Embryonic facial prominence (tissue), 1 donor: ENCODE data around the gene CMIP.
A peak's percentile ranks its signal among the peaks of the same experiment; 100 is the strongest.
"Not testable (repeated sequence)": the region's sequence is repeated elsewhere in the genome, so short reads cannot be mapped to it uniquely, and the experiment has no call there.

ENCODE experiments used
- DNase-seq: peaks from one replicate; pipeline ENCODE4 v3.0.0-alpha.2; 2016; ENCODE audit errors: extremely low spot score

CMIP gene

GRCh38 chr16:81568749-81569087 is 124.1 kb downstream of the CMIP start:
- DNase-seq = no peak

DNA sequence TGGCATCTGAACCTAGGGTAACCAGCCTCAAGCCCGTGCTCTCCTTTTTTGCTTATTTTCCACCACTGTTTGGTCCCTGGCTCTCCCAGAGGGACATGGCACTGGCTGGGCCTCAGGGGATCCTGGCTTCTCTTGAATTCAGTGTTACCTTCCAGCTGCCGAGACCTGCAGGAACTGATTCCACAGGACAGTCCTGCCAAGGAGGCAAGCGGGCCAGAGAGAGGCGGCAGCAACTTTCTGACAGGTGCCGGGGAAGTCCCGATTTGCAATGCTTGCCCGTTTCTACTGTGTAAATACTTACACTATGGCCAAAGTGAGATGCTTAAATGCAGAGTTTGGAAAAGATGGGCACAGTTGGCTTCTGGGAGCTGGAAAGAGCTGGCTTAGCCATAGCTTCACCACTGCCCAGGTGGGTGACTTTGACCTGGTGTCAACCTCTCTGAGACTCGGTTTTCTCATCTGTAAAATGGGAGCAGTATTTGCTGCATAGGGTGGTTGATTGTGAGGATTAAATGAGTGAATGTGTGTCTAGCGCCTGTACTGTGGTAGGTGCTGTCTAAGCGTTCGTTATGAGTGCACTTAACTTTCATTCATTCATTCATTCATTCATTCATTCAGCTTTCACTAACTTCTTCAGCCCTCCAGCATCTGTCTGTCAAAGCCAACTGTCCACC is 124.9 kb downstream of the CMIP start:
- no peak for DNase-seq

DNA sequence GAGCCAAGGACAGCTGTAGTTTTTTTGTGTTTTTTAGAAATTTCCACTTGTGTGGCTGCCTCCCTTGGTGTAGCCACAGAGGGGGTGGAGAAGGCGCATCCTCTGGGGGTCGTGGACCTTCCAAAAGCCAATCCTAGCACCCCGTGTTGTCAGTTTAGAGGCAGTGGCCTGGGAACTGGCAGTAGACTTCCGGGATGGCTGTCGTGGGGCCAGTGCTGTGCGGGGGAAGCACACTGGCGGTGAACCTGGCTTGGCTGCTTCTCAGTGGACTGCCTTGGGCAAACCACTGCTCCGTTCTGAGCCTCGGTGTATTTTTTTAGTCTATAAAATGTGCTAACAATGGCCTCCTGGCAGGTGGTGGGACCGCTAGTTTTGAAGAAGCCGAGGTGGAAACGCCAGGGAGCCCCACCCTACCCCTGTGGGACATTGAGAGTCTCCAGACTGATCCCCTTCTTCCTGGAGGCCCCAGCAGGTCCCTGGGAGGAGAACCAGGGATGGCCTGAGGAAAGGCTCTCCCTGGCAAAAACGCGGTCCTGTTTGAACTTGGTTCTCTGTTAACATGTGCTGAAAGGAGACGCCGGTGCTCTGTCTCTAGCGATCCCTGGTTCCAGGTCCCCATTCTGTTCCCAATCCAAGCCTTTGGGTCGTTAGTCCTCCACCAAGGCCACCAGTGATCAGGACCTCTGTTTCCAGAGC is 125.7 kb downstream of the CMIP start:
- no peak for DNase-seq

DNA sequence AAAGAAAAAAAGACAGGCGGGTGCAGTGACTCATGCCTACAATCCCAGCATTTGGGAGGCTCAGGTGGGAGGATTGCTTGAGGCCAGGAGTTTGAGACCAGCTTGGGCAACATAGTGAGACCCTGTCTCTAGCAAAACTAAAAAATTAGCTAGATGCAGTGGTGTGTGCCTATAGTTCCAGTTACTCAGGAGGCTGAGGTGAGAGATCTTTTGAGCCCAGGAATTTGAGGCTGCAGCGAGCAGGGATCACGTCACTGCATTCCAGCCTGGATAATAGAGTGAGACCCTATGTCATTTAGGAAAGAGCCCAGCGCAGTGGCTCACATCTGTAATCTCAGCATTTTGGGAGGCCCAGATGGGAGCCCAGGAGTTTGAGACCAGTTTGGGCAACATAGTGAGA is 126.6 kb downstream of the CMIP start:
- DNase-seq = no peak

DNA sequence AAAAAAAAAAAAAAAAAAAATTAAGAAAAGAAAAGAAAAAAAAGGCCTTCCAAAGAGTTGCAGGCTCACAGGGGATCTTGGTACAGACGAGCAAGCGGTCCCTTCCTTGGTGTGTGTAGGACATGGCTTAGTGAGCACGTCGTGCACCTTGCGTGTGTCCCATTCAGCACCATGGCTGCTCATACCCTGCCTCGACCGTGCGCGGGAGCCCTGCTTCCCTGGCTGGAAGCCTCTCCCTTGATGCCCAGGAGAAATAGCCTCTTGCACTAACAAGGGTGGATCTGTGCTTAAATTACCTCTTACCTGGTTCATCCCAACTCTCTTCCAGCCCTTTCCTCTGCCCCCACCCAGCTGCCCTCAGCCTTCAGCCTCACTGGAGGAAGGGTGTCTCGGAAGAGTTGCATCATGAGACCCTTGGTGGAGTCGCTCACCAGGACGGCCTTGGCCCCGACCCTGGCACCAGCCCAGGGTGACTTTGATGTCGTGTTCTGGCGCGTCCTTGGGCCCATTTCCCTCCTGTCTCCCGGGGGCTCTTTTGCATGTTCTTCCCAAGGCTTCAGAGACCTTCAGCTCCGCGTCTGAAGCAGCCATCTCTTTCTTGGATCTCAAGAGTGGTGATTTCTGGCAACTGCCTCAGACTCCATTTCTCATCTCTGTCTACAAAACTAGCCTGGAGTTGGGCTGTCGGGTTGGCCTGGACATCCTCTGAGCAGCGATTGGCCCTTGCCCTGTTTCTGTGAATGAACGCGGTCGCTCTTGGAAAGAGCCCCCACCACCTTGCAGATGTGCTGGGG is 127.2 kb downstream of the CMIP start:
- DNase-seq = no peak

GRCh38 chr16:81572386-81573144 is 128.0 kb downstream of the CMIP start:
- DNase-seq = no peak

DNA sequence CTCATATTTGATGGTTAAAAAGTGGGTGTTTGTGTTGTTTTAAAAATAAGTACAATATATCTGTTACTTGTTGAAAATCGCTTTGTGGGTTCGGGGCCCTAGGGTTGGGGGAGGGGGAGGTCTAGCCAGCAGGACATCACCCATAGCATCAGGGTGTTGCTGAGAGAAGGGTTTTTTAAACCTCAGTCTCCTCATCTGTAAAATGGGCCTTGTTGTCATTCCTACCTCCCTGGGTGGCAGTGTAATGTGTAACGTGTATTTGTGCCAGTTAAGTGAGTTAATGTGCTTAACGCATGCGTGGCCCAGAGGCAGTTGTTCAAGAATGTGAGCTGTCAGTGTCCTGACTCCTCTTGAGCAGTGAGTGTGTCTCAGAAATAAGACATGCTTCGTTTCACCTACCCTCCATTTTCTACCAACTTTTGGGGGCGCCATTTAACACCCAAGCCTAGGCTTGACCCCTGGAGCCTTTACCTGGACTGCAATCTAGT is 129.0 kb downstream of the CMIP start:
- DNase-seq = no peak

- no peak for DNase-seq
Observed at GRCh38 chr16:81574168-81574567, 129.6 kb downstream of the CMIP start.

DNA sequence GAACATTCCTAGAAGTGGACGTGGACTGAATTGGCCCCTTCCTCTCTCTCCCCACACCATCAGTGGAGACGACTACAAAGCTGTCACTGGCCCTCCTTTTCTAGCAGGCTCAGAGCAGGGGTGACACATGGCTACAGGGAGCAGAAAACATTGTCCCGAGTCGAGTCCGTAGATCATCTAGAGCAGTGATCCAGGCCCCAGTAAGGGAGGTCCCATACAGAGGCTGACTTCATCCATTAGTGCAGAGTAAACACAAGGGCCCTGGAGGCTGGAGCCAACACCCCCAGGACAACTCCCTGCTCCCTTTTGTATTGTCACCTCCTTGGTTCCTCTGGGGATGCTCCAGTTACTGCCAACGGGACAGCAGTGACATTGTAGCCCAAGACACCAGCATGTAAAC is 130.7 kb downstream of the CMIP start:
- DNase-seq = no peak

GRCh38 chr16:81575834-81576233 is 131.2 kb downstream of the CMIP start:
- no peak for DNase-seq

- DNase-seq = no peak
Observed at GRCh38 chr16:81576696-81577095, 132.1 kb downstream of the CMIP start.

GRCh38 chr16:81577272-81577671 is 132.7 kb downstream of the CMIP start:
- DNase-seq = not testable (repeated sequence)

- DNase-seq = no peak
Observed at GRCh38 chr16:81578076-81578475, 133.5 kb downstream of the CMIP start.

- DNase-seq = no peak
Observed at GRCh38 chr16:81578636-81579413, 134.2 kb downstream of the CMIP start.

- DNase-seq = peak; percentile 42
Observed at GRCh38 chr16:81581107-81581506, 136.5 kb downstream of the CMIP start.

DNA sequence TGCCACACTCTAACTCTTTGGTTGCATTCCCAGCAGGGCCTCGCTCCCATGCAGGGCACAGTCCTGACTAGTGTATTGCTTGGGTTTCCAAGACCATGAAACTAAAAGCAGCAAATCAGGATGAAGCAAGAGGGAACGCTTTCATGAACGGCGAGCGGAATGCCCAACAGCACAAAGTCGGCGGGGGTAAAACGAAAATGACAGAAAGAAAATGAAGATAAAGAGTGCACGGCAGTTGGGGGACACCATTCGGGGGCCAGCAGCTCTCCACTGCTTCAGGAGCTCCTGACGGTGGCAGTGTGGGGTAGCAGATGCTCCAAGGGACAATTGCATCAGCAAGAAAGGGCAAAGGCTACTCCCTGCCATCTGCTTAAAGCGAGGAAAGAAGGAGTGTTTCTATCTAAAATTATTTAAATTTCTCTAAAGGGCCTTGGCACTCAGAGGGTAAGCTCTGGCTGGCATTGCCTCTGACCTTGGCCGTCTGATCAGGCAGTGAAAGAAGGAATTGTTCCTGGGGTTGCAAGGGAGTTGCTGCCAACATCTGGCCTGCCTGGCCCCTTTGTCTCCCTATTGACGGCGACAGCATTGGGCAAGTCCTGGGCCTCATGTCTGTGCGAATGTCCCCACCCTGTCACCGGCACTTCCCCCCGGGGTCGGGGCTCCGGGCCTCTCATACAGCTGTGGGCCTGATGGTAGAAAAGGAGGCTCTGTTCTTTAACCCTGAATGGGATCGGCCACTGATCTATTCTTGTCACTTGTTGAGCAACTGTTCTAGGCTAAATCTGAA is 138.2 kb downstream of the CMIP start:
- no peak for DNase-seq

DNA sequence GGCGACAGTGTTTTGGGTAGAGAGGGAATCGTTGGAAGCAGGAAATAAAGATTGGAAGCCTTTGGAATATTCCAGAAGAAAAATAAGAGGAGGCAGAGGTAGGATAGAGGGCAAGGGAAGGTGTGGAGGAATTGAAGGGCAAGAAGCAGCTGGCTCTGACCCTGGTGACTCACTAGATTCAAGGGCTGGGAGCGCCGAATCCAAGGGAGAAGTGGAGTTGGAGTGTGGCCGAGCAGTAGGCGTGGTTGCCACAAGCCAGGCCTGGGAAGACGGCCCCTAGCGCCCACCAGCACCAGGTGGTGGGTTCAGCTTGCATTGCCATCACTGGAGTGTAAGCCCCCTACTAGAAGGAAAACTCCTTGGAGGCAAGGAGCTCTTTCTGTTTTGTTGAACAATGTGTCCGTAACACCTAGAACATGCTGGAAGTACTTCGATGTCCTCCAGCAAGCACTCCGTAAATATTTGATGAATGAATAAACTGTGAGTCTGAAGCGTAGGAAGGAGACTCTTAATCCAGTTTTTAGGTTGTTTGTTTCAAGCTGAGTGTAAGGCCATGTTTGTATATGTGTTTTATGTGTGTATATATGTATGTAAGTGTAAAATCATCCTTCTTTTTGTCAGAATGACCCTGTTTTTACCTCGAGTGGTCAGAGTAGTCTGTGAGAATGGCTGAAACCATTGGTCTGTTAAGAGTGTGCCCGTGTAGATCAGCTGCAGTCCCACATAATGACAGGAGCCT is 139.5 kb downstream of the CMIP start:
- no peak for DNase-seq

DNA sequence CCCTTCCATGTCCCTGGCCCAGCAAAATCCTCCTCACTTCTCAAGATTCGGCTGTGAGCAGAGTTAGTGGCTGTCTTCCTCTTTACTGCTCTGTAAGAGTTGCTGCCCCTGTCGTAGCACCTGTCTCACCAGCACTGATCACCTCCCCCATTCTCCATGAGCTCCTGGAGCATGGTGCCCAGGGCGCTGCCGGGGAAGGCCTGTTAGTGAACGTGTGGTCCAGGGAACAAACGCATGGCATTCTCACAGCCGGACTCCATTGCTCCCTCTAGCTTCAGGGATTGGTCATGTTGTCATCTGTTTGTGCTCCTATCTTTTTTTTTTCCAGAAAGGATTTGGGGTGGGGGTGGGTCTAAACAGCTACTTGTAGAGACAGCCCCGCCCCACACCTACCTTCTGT is 141.2 kb downstream of the CMIP start:
- no peak for DNase-seq

- no peak for DNase-seq
Observed at GRCh38 chr16:81586417-81586816, 141.8 kb downstream of the CMIP start.
